ENCODE data around the gene DFFB. TPM values are rescaled to one million over a fixed set of nuclear protein-coding genes. Genes with fewer than 3 reads are reported as not detected.
A peak's percentile ranks its signal among the peaks of the same experiment; 100 is the strongest.

DFFB gene
- total and polyA plus RNA-seq, 2 of the 13 experiments (the other 11 are each of a cell fraction or from before 2014, with no cell fraction given), result 4.6 to 9.3 TPM

DNA sequence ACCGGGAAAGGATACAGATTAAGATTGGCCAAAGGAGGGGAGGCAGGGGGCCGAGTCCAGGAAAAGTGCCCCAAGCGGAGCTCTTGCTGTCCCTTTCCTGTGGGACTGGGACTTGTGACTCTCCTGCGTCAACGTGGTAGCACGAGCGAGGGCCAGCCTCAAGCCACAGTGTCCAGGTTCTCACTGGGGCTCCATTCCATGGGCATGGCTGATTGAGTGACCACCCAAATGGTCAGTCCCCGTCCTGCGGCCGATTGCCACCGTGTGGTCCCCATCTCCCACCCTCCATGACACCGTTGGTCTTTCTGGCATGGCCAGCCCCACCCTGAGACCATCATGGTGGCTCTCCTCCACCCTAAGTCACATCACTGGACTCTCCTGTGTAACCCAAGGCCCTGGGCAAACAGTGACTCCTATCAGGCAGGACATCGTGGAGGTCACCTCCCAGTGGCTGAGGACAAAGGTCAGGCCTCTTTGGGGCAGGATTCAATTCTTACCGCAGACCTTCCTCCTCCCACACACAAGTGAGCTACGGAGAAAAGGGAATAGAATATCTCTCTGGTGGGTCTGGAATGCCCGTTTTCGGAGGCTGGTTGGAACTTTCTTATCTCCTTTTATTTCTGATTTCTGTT lies 51.7 kb downstream of the DFFB start:
- no TSS peak for BruUV-seq (replicated peaks)
- Histone ChIP-seq H2AFZ (ENCODE audit: low read length) (no peak overlapping the region), H3K27ac (ENCODE audit: extremely low read length, insufficient read depth, low read length) (no peak overlapping the region), H3K4me3 (replicated peaks in 1 of 3; ENCODE audit: insufficient read depth in 1 of 3, low read depth in 2 of 3, low read length in 3 of 3) (no peak overlapping the region), H3K79me2 (ENCODE audit: insufficient read depth, low read length) (no peaks in the 10 kb centered on the region), H3K9ac (ENCODE audit: insufficient read depth, low read depth, low read length) (no peak overlapping the region), H3K4me2 (ENCODE audit: low read depth, low read length) (no peak overlapping the region), H4K20me1 (ENCODE audit: insufficient read depth, low read length) (peaks cover 3% of the 10 kb centered on the region; the same call in 1 of the 2 replicates), H3K36me3 (replicated peaks in 1 of 2; ENCODE audit: control insufficient read depth in 1 of 2, insufficient read depth in 2 of 2, low read length in 2 of 2) (no peaks in the 10 kb centered on the region), H3K4me1 (ENCODE audit: insufficient read depth, low read length) (peaks cover 38% of the 10 kb centered on the region), H3K9me3 (ENCODE audit: low read length) (no peaks in the 10 kb centered on the region), H3K27me3 (ENCODE audit: control insufficient read depth in 1 of 2, insufficient read depth in 2 of 2, low read length in 2 of 2) (no peaks in the 10 kb centered on the region)
- in situ Hi-C loops (cut with HindIII; ENCODE audit: extremely low pct_ligation_motif_present, low pct_unique_long_range_greater_than_20kb), result loop anchor here (25.0 kb wide), 1 partner anchor 153 kb away; no protein-coding TSS in a partner anchor
- peak; percentile 30; the same call in 1 of the 2 replicates for TF ChIP-seq HNF4A (CRISPR knock-in tag; IDR thresholded peaks at IDR 0.05)
- TF ChIP-seq HNF4G (IDR thresholded peaks at IDR 0.05; ENCODE audit: borderline replicate concordance, low read depth, low read length), result 0 out of 2 replicates have a peak, but pooled peaks have one; percentile 15
- TF ChIP-seq HNF4G (CRISPR knock-in tag; IDR thresholded peaks at IDR 0.05; ENCODE audit: borderline replicate concordance, low read depth), result no peak
- TF ChIP-seq RARA (CRISPR knock-in tag; IDR thresholded peaks at IDR 0.05), result no peak
- TF ChIP-seq ZNF317 (CRISPR knock-in tag; IDR thresholded peaks at IDR 0.05), result no peak
- peak; percentile 22 for TF ChIP-seq AGO2 (optimal IDR thresholded peaks at IDR 0.05; ENCODE audit: low read depth, low read length)
- peak; percentile 76; the same call in 1 of the 2 replicates for TF ChIP-seq ESRRA (CRISPR knock-in tag; IDR thresholded peaks at IDR 0.05; ENCODE audit: low read depth)
- POLR2A ChIA-PET, result no interaction called here
- no peak for ATAC-seq
- DNase-seq (ENCODE audit: low spot score), result no peak
- CTCF ChIA-PET (ENCODE audit: low intra/inter-chr PET ratio, low total read pairs), result no interaction called here
- intact Hi-C loops (cut with micrococcal nuclease; ENCODE audit: unreplicated experiment), result loop anchor here (10.0 kb wide), 1 partner anchor 134 kb away; the partner anchor contains the start of gene SMIM1
- 77% methylated on average over 14 of the region's 17 CpGs for WGBS (ENCODE audit: low lambda C conversion rate)
- FAIRE-seq, result no peak

DNA sequence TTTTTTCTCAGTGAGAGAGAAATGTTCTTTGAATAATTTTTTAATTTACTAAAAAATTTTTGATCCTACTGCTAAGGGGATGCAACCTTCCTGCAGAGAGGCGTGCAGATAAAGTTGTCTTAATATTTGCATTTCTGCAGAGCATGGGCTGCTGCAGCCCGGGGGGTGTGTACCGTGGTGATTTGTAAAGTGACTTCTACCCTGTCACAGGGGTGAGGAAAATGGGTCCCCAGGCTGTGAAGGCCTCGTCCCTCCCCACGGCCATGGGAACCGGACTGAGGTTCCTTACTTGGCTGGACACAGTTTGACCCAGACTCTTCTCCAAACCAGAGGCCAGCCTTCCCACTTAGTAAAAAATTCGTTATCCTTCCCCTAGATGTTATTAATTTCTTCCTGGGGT lies 52.3 kb downstream of the DFFB start:
- in situ Hi-C loops (cut with HindIII; ENCODE audit: extremely low pct_ligation_motif_present, low pct_unique_long_range_greater_than_20kb), result loop anchor here (25.0 kb wide), 1 partner anchor 153 kb away; no protein-coding TSS in a partner anchor
- H3K36me3 ChIP-seq (replicated peaks in 1 of 2; ENCODE audit: control insufficient read depth in 1 of 2, insufficient read depth in 2 of 2, low read length in 2 of 2), result no peaks in the 10 kb centered on the region
- WGBS (ENCODE audit: low lambda C conversion rate), result 54% methylated on average over 3 of the region's 7 CpGs
- peaks cover 31% of the 10 kb centered on the region for H3K4me1 ChIP-seq (ENCODE audit: insufficient read depth, low read length)
- no peaks in the 10 kb centered on the region for H3K9me3 ChIP-seq (ENCODE audit: low read length)
- no peaks in the 10 kb centered on the region for H3K27me3 ChIP-seq (ENCODE audit: control insufficient read depth in 1 of 2, insufficient read depth in 2 of 2, low read length in 2 of 2)
- no peak overlapping the region for H3K4me3 ChIP-seq (replicated peaks in 1 of 3; ENCODE audit: insufficient read depth in 1 of 3, low read depth in 2 of 3, low read length in 3 of 3)
- FAIRE-seq (no peak), DNase-seq (ENCODE audit: low spot score) (no peak), ATAC-seq (no peak)
- BruUV-seq (replicated peaks), result no TSS peak
- no peaks in the 10 kb centered on the region for H3K79me2 ChIP-seq (ENCODE audit: insufficient read depth, low read length)
- H4K20me1 ChIP-seq (ENCODE audit: insufficient read depth, low read length), result peaks cover 3% of the 10 kb centered on the region; the same call in 1 of the 2 replicates
- ChIA-PET CTCF (ENCODE audit: low intra/inter-chr PET ratio, low total read pairs) (no interaction called here), POLR2A (no interaction called here)
- H3K4me2 ChIP-seq (ENCODE audit: low read depth, low read length), result no peak overlapping the region
- no peak overlapping the region for H3K9ac ChIP-seq (ENCODE audit: insufficient read depth, low read depth, low read length)
- intact Hi-C loops (cut with micrococcal nuclease; ENCODE audit: unreplicated experiment), result loop anchor here (10.0 kb wide), 1 partner anchor 135 kb away; the partner anchor contains the start of gene SMIM1
- H3K27ac ChIP-seq (ENCODE audit: extremely low read length, insufficient read depth, low read length), result no peak overlapping the region
- no peak overlapping the region for H2AFZ ChIP-seq (ENCODE audit: low read length)
- TF ChIP-seq, protein P1, sequence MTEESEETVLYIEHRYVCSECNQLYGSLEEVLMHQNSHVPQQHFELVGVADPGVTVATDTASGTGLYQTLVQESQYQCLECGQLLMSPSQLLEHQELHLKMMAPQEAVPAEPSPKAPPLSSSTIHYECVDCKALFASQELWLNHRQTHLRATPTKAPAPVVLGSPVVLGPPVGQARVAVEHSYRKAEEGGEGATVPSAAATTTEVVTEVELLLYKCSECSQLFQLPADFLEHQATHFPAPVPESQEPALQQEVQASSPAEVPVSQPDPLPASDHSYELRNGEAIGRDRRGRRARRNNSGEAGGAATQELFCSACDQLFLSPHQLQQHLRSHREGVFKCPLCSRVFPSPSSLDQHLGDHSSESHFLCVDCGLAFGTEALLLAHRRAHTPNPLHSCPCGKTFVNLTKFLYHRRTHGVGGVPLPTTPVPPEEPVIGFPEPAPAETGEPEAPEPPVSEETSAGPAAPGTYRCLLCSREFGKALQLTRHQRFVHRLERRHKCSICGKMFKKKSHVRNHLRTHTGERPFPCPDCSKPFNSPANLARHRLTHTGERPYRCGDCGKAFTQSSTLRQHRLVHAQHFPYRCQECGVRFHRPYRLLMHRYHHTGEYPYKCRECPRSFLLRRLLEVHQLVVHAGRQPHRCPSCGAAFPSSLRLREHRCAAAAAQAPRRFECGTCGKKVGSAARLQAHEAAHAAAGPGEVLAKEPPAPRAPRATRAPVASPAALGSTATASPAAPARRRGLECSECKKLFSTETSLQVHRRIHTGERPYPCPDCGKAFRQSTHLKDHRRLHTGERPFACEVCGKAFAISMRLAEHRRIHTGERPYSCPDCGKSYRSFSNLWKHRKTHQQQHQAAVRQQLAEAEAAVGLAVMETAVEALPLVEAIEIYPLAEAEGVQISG (CRISPR knock-in tag; IDR thresholded peaks at IDR 0.05), result no peak
- no peak for TF ChIP-seq RARA (CRISPR knock-in tag; IDR thresholded peaks at IDR 0.05)
- TF ChIP-seq ZNF326 (CRISPR knock-in tag; IDR thresholded peaks at IDR 0.05; ENCODE audit: borderline replicate concordance), result no peak
- TF ChIP-seq ZNF451 (CRISPR knock-in tag; IDR thresholded peaks at IDR 0.05), result no peak
- TF ChIP-seq, protein P2, sequence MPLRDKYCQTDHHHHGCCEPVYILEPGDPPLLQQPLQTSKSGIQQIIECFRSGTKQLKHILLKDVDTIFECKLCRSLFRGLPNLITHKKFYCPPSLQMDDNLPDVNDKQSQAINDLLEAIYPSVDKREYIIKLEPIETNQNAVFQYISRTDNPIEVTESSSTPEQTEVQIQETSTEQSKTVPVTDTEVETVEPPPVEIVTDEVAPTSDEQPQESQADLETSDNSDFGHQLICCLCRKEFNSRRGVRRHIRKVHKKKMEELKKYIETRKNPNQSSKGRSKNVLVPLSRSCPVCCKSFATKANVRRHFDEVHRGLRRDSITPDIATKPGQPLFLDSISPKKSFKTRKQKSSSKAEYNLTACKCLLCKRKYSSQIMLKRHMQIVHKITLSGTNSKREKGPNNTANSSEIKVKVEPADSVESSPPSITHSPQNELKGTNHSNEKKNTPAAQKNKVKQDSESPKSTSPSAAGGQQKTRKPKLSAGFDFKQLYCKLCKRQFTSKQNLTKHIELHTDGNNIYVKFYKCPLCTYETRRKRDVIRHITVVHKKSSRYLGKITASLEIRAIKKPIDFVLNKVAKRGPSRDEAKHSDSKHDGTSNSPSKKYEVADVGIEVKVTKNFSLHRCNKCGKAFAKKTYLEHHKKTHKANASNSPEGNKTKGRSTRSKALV (CRISPR knock-in tag; IDR thresholded peaks at IDR 0.05), result no peak
- TF ChIP-seq ZNF564 (CRISPR knock-in tag; IDR thresholded peaks at IDR 0.05), result no peak
- TF ChIP-seq, protein P3, sequence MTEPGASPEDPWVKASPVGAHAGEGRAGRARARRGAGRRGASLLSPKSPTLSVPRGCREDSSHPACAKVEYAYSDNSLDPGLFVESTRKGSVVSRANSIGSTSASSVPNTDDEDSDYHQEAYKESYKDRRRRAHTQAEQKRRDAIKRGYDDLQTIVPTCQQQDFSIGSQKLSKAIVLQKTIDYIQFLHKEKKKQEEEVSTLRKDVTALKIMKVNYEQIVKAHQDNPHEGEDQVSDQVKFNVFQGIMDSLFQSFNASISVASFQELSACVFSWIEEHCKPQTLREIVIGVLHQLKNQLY (CRISPR knock-in tag; IDR thresholded peaks at IDR 0.05), result no peak

All from HepG2 (cell line).